Vagina (tissue), 2 donors: Measurements from ENCODE around the gene NINL. TPM values are rescaled to one million over a fixed set of nuclear protein-coding genes. Genes with fewer than 3 reads are reported as not detected.

Experiments
- DNase-seq, 2 donors: peaks; one replicate each; pipeline ENCODE4 v3.0.0-alpha.2; 2017; ENCODE audit errors: extremely low spot score in 2 of 2
- H3K27ac ChIP-seq: fragments of 200-600 bp; sonication (generic); one replicate; pipeline ENCODE4 v1.5.1; 2019
- H3K27me3 ChIP-seq: fragments of 200-600 bp; sonication (generic); one replicate; pipeline ENCODE4 v1.5.1; 2019
- H3K36me3 ChIP-seq, 2 donors: fragments of 200-600 bp; sonication (generic); one replicate each; pipeline ENCODE4 v1.5.1; 2017 to 2019
- H3K4me1 ChIP-seq: fragments of 200-600 bp; sonication (generic); one replicate; pipeline ENCODE4 v1.5.1; 2019
- H3K4me3 ChIP-seq, 2 donors: fragments of 200-600 bp; sonication (generic); 1 replicate in 1 of 2; 2 replicates in 1 of 2; pipeline ENCODE4 v1.5.1; 2016 to 2019
- H3K9me3 ChIP-seq: fragments of 200-600 bp; sonication (generic); one replicate; pipeline ENCODE4 v1.5.1; 2019
- POLR2A ChIP-seq, 2 donors: fragments of 450-650 bp; IDR thresholded peaks; one replicate each; pipeline ENCODE4 v1.6.1; 2017; ENCODE audit warnings: antibody characterized with exemption in 2 of 2, mild to moderate bottlenecking in 2 of 2, moderate library complexity in 2 of 2
- POLR2AphosphoS5 ChIP-seq, 2 donors: sonication (generic); formaldehyde crosslinking; IDR thresholded peaks; one replicate each; pipeline ENCODE4 v1.9.0; 2017; ENCODE audit warnings: antibody characterized with exemption in 2 of 2, mild to moderate bottlenecking in 2 of 2, low read depth in 1 of 2; ENCODE audit not compliant: insufficient read depth in 1 of 2
- intact Hi-C: fragments of 100-400 bp; cut with DNase I; formaldehyde crosslinking; loops from one replicate; pipeline ENCODE4 v1.15.1; 2023
- total RNA-seq: library from RNA; depleted of rRNA; stranded (reverse); fragments of >200 nt; gene quantifications from one replicate; pipeline ENCODE4 v1.2.3, GENCODE V29; 2016
- TF ChIP-seq, protein P1 (sequence below), 3 experiments: fragments of 450-650 bp in 2 of 3; fragments of 200-600 bp in 1 of 3; sonication (generic) in 1 of 3; IDR thresholded peaks; one replicate each; pipeline ENCODE4 v1.5.1; 2017 to 2019; ENCODE audit warnings: antibody characterized with exemption in 3 of 3, mild to moderate bottlenecking in 2 of 3, moderate library complexity in 2 of 3

NINL gene
- total RNA-seq, 1 donor from 2014 or later: 11.5 TPM

- TF ChIP-seq POLR2A (IDR thresholded peaks at IDR 0.05) (no peak), POLR2AphosphoS5 (IDR thresholded peaks at IDR 0.05; ENCODE audit: insufficient read depth in 1 of 2, low read depth in 1 of 2) (no peak)
- TF ChIP-seq, protein P1, sequence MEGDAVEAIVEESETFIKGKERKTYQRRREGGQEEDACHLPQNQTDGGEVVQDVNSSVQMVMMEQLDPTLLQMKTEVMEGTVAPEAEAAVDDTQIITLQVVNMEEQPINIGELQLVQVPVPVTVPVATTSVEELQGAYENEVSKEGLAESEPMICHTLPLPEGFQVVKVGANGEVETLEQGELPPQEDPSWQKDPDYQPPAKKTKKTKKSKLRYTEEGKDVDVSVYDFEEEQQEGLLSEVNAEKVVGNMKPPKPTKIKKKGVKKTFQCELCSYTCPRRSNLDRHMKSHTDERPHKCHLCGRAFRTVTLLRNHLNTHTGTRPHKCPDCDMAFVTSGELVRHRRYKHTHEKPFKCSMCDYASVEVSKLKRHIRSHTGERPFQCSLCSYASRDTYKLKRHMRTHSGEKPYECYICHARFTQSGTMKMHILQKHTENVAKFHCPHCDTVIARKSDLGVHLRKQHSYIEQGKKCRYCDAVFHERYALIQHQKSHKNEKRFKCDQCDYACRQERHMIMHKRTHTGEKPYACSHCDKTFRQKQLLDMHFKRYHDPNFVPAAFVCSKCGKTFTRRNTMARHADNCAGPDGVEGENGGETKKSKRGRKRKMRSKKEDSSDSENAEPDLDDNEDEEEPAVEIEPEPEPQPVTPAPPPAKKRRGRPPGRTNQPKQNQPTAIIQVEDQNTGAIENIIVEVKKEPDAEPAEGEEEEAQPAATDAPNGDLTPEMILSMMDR (IDR thresholded peaks at IDR 0.05): no peak
Measured at GRCh38 chr20:25493137-25493536, 92.2 kb downstream of the NINL start.

GRCh38 chr20:25491446-25492038, 93.8 kb downstream of the NINL start:
- Histone ChIP-seq H3K36me3 (no peaks in the 10 kb centered on the region), H3K27me3 (no peaks in the 10 kb centered on the region), H3K4me3 (no peak overlapping the region), H3K9me3 (no peaks in the 10 kb centered on the region), H3K4me1 (no peaks in the 10 kb centered on the region), H3K27ac (no peak overlapping the region)
- DNase-seq: no peak
- intact Hi-C loops: no loop called here
- no peak for TF ChIP-seq POLR2AphosphoS5 (IDR thresholded peaks at IDR 0.05; ENCODE audit: insufficient read depth in 1 of 2, low read depth in 1 of 2)
- no peak for TF ChIP-seq POLR2A (IDR thresholded peaks at IDR 0.05)
- TF ChIP-seq, protein P1 (IDR thresholded peaks at IDR 0.05): no peak

More at GRCh38 chr20:25493137-25493536, 92.2 kb downstream of the NINL start:
- intact Hi-C loops: no loop called here
- DNase-seq: no peak
- no peaks in the 10 kb centered on the region for H3K9me3 ChIP-seq
- H3K27ac ChIP-seq: no peak overlapping the region
- no peaks in the 10 kb centered on the region for H3K4me1 ChIP-seq
- H3K27me3 ChIP-seq: no peaks in the 10 kb centered on the region
- H3K4me3 ChIP-seq: no peak overlapping the region
- H3K36me3 ChIP-seq: no peaks in the 10 kb centered on the region

- no peaks in the 10 kb centered on the region for H3K9me3 ChIP-seq
- no peak for DNase-seq
- TF ChIP-seq POLR2AphosphoS5 (IDR thresholded peaks at IDR 0.05; ENCODE audit: insufficient read depth in 1 of 2, low read depth in 1 of 2) (no peak), POLR2A (IDR thresholded peaks at IDR 0.05) (no peak)
- TF ChIP-seq, protein P1 (IDR thresholded peaks at IDR 0.05): no peak
- no peaks in the 10 kb centered on the region for H3K36me3 ChIP-seq
- H3K27me3 ChIP-seq: no peaks in the 10 kb centered on the region
- intact Hi-C loops: no loop called here
- no peaks in the 10 kb centered on the region for H3K4me1 ChIP-seq
- H3K4me3 ChIP-seq: no peak overlapping the region
- H3K27ac ChIP-seq: no peak overlapping the region
Measured at GRCh38 chr20:25490656-25491445, 94.5 kb downstream of the NINL start.

- intact Hi-C loops: no loop called here
- no peaks in the 10 kb centered on the region for H3K9me3 ChIP-seq
- H3K4me3 ChIP-seq: no peak overlapping the region
- no peak overlapping the region for H3K27ac ChIP-seq
- TF ChIP-seq POLR2A (IDR thresholded peaks at IDR 0.05): no peak
- TF ChIP-seq POLR2AphosphoS5 (IDR thresholded peaks at IDR 0.05; ENCODE audit: insufficient read depth in 1 of 2, low read depth in 1 of 2): no peak
- TF ChIP-seq, protein P1 (IDR thresholded peaks at IDR 0.05): no peak
- DNase-seq: no peak
- H3K4me1 ChIP-seq: no peaks in the 10 kb centered on the region
- no peaks in the 10 kb centered on the region for H3K27me3 ChIP-seq
- H3K36me3 ChIP-seq: no peaks in the 10 kb centered on the region
Measured at GRCh38 chr20:25489221-25489871, 96.0 kb downstream of the NINL start.
